Pons (tissue), 1 donor: Measurements from ENCODE around the gene TPPP.
"Not testable (repeated sequence)": the region's sequence is repeated elsewhere in the genome, so short reads cannot be mapped to it uniquely, and the experiment has no call there.

Experiments
- DNase-seq: peaks from one replicate; pipeline ENCODE4 v3.0.0-alpha.2; 2016; ENCODE audit warnings: low spot score

TPPP gene

GRCh38 chr5:694042-694431 lies 885 bp upstream of the TPPP start:
- DNase-seq: not testable (repeated sequence)

GRCh38 chr5:692529-693041 lies 567 bp downstream of the TPPP start:
- DNase-seq: not testable (repeated sequence)

- no peak for DNase-seq
These were observed 1.2 kb downstream of the TPPP start for GRCh38 chr5:691817-692528.

- not testable (repeated sequence) for DNase-seq
These were observed 2.1 kb downstream of the TPPP start for GRCh38 chr5:691049-691448.

- DNase-seq: not testable (repeated sequence)
These were observed 2.9 kb downstream of the TPPP start for GRCh38 chr5:690293-690692.

GRCh38 chr5:688348-689010 lies 4.7 kb downstream of the TPPP start:
- not testable (repeated sequence) for DNase-seq

- not testable (repeated sequence) for DNase-seq
These were observed 6.2 kb downstream of the TPPP start for GRCh38 chr5:686936-687335.

GRCh38 chr5:686172-686523 lies 7.0 kb downstream of the TPPP start:
- DNase-seq: not testable (repeated sequence)

- DNase-seq: no peak
These were observed 7.6 kb downstream of the TPPP start for GRCh38 chr5:685262-686171.

GRCh38 chr5:684751-685216 lies 8.4 kb downstream of the TPPP start:
- DNase-seq: no peak

- no peak for DNase-seq
These were observed 9.3 kb downstream of the TPPP start for GRCh38 chr5:683551-684481.

- DNase-seq: not testable (repeated sequence)
These were observed 10.3 kb downstream of the TPPP start for GRCh38 chr5:682651-683358.

GRCh38 chr5:682216-682615 lies 10.9 kb downstream of the TPPP start:
- not testable (repeated sequence) for DNase-seq

- DNase-seq: not testable (repeated sequence)
These were observed 11.6 kb downstream of the TPPP start for GRCh38 chr5:681317-682191.

- DNase-seq: not testable (repeated sequence)
These were observed 12.3 kb downstream of the TPPP start for GRCh38 chr5:680836-681235.

GRCh38 chr5:680118-680795 lies 12.9 kb downstream of the TPPP start:
- not testable (repeated sequence) for DNase-seq

- DNase-seq: not testable (repeated sequence)
These were observed 13.8 kb downstream of the TPPP start for GRCh38 chr5:679166-679895.

GRCh38 chr5:678521-678920 lies 14.6 kb downstream of the TPPP start:
- DNase-seq: not testable (repeated sequence)
